C4-2B (cell line): ENCODE data around the gene UCHL1.

ENCODE experiments used
- CTCF ChIP-seq: fragments of 450-650 bp; conservative IDR thresholded peaks from 2 replicates; pipeline ENCODE4 v1.5.1; 2017; ENCODE audit warnings: mild to moderate bottlenecking
- ZFX ChIP-seq: fragments of 450-650 bp; IDR thresholded peaks from 2 replicates; pipeline ENCODE4 v1.6.1; 2017

- TF ChIP-seq CTCF: no peak
- TF ChIP-seq ZFX: no peak
Measured at GRCh38 chr4:41280010-41280409, 23.3 kb downstream of the UCHL1 start.
